GM12878 (cell line): ENCODE data around the gene SELENOO. TPM values are rescaled to one million over a fixed set of nuclear protein-coding genes. Genes with fewer than 3 reads are reported as not detected.

ENCODE experiments used
- ATAC-seq: fragments of 200-7000 bp; cut with Tn5 transposase; 3 replicates; pipeline ENCODE4 v1.9.1; 2020; ENCODE audit warnings: mild to moderate bottlenecking, moderate library complexity
- Bru-seq: library from RNA; stranded (reverse); fragments of 400-500 nt; gene quantifications from one replicate; lab custom pipeline; 2021; lab: Mats Ljungman, UMichigan
- BruChase-seq, 2 experiments: library from RNA; stranded (reverse); fragments of 400-500 nt; gene quantifications; one replicate each; lab custom pipeline; 2021; lab: Mats Ljungman, UMichigan
- BruUV-seq: library from RNA; stranded (reverse); fragments of 400-500 nt; replicated peaks from 2 replicates; lab custom pipeline; 2021; lab: Mats Ljungman, UMichigan
- CTCF ChIA-PET: fragments of 300-600 bp; sonication (Branson Sonifier 250); formaldehyde crosslinking; extraction: SDS; loops from one replicate; lab custom pipeline; 2021; ENCODE audit warnings: inconsistent platforms; lab: Yijun Ruan, JAX
- POLR2A ChIA-PET: fragments of 350-600 bp; formaldehyde crosslinking; extraction: SDS; loops from one replicate; lab custom pipeline; 2021; ENCODE audit warnings: inconsistent platforms; lab: Charles Lee
- RAD21 ChIA-PET: fragments of 300-600 bp; sonication (Branson Sonifier 250); formaldehyde crosslinking; loops from one replicate; lab custom pipeline; 2023; ENCODE audit warnings: antibody characterized with exemption; ENCODE audit not compliant: unreplicated experiment; lab: Charles Lee
- SMC1A ChIA-PET: fragments of 300-600 bp; sonication (Branson Sonifier 250); formaldehyde crosslinking; loops from one replicate; lab custom pipeline; 2023; ENCODE audit not compliant: unreplicated experiment, uncharacterized antibody; lab: Charles Lee
- DNase-seq: peaks from one replicate; pipeline ENCODE4 v3.0.0-alpha.2; 2011; ENCODE audit warnings: low read depth, low spot score
- FAIRE-seq: peaks from 3 replicates; lab custom pipeline; 2011; peaks lifted over from hg19 to GRCh38; lab: Jason Lieb, UNC
- H2AFZ ChIP-seq: 2 replicates; pipeline ENCODE4 v1.6.0; 2011; ENCODE audit warnings: low read depth, low read length, control low read depth; ENCODE audit not compliant: control insufficient read depth
- H3K27ac ChIP-seq: 2 replicates; pipeline ENCODE4 v1.5.1; 2011; ENCODE audit warnings: control low read depth; ENCODE audit not compliant: control insufficient read depth, insufficient read depth
- H3K27me3 ChIP-seq, 2 experiments: replicated peaks in 1 of 2; 2 replicates each; pipeline versions ENCODE4 v1.6.0 to v1.6.1; 2011; ENCODE audit warnings: low read length in 1 of 2; ENCODE audit not compliant: control insufficient read depth in 2 of 2, insufficient read depth in 2 of 2
- H3K36me3 ChIP-seq, 2 experiments: 2 replicates each; pipeline ENCODE4 v1.5.1; 2011; ENCODE audit warnings: low read length in 1 of 2; ENCODE audit not compliant: control insufficient read depth in 2 of 2, insufficient read depth in 2 of 2
- H3K4me1 ChIP-seq: 2 replicates; pipeline ENCODE4 v1.6.1; 2011; ENCODE audit warnings: mild to moderate bottlenecking, low read length, moderate library complexity, mixed read lengths; ENCODE audit not compliant: control insufficient read depth, insufficient read depth
- H3K4me2 ChIP-seq: 2 replicates; pipeline ENCODE4 v1.6.0; 2011; ENCODE audit warnings: control low read depth; ENCODE audit not compliant: control insufficient read depth, insufficient read depth
- H3K4me3 ChIP-seq: fragments of 200-600 bp; sonication (generic); 2 replicates; pipeline ENCODE4 v1.5.1; 2016
- H3K79me2 ChIP-seq: 2 replicates; pipeline ENCODE4 v1.6.0; 2011; ENCODE audit warnings: low read length; ENCODE audit not compliant: control insufficient read depth, insufficient read depth
- H3K9ac ChIP-seq: 2 replicates; pipeline ENCODE4 v1.8.0; 2011; ENCODE audit warnings: low read length, control low read depth, mixed read lengths; ENCODE audit not compliant: control insufficient read depth, insufficient read depth
- H3K9me3 ChIP-seq: replicated peaks from 3 replicates; pipeline ENCODE4 v1.5.1; 2011; ENCODE audit warnings: mild to moderate bottlenecking, low read length; ENCODE audit not compliant: control insufficient read depth, insufficient read depth
- H4K20me1 ChIP-seq: 2 replicates; pipeline ENCODE4 v1.6.0; 2011; ENCODE audit not compliant: control insufficient read depth, insufficient read depth
- BRCA1 ChIP-seq: IDR thresholded peaks from 2 replicates; pipeline ENCODE4 v1.6.1; 2011; ENCODE audit warnings: low read depth, low read length, improper control_type of control experiment
- MYC ChIP-seq: IDR thresholded peaks from 2 replicates; pipeline ENCODE4 v1.6.1; 2011; ENCODE audit warnings: mild to moderate bottlenecking, low read length, moderate library complexity, inconsistent platforms; ENCODE audit not compliant: insufficient read depth, insufficient replicate concordance, insufficient read length, severe bottlenecking
- NR2C2 ChIP-seq: IDR thresholded peaks from 2 replicates; pipeline ENCODE4 v1.6.1; 2011; ENCODE audit warnings: borderline replicate concordance, low read depth; ENCODE audit not compliant: control insufficient read depth, insufficient read length
- POU2F2 ChIP-seq: IDR thresholded peaks from 3 replicates; pipeline ENCODE4 v1.6.1; 2011; ENCODE audit warnings: low read depth, mild to moderate bottlenecking, low read length, borderline replicate concordance
- RCOR1 ChIP-seq: conservative IDR thresholded peaks from 2 replicates; pipeline ENCODE4 v1.6.1; 2012; ENCODE audit warnings: low read depth, low read length, improper control_type of control experiment
- STAT1 ChIP-seq: fragments of 450-650 bp; conservative IDR thresholded peaks from 2 replicates; pipeline ENCODE4 v1.6.1; 2014; ENCODE audit warnings: antibody characterized with exemption, mild to moderate bottlenecking
- STAT3 ChIP-seq: IDR thresholded peaks from 2 replicates; pipeline ENCODE4 v1.6.1; 2011; ENCODE audit warnings: low read depth, low read length, improper control_type of control experiment
- ZZZ3 ChIP-seq: IDR thresholded peaks from 2 replicates; pipeline ENCODE4 v1.6.1; 2011; ENCODE audit warnings: low read depth; ENCODE audit not compliant: control insufficient read depth, insufficient read length
- WGBS: methylation state at CpG from one replicate; pipeline ENCODE4 v1.1.6; 2016; ENCODE audit warnings: low lambda C conversion rate; ENCODE audit not compliant: insufficient replicate concordance, insufficient coverage; ENCODE audit errors: missing lambda C conversion rate; 5-methylcytosine and 5-hydroxymethylcytosine counted together
- in situ Hi-C: fragments of 300-500 bp; cut with MboI; formaldehyde crosslinking; loops from 9 replicates; pipeline ENCODE4 v1.14.3; 2018; ENCODE audit warnings: mixed read lengths
- intact Hi-C: fragments of 100-400 bp; cut with micrococcal nuclease; formaldehyde crosslinking; loops from one replicate; pipeline ENCODE4 v1.14.2; 2022; ENCODE audit not compliant: unreplicated experiment
- long read RNA-seq, 2 experiments: library from polyadenylated mRNA; unstranded; transcript quantifications; one replicate each; pipeline ENCODE4 v2.0.0, GENCODE V29; 2019 to 2020
- polyA minus RNA-seq, 3 experiments: library from RNA; depleted of rRNA, polyadenylated mRNA; stranded (reverse); fragments of >200 nt; gene quantifications; 2 replicates each; pipeline ENCODE4 v1.2.3, GENCODE V29; 2011
- polyA plus RNA-seq, 11 experiments: library from polyadenylated mRNA; depleted of rRNA in 4 of 11; unstranded in 6 of 11; stranded (reverse) in 5 of 11; fragments of >200 nt; fragmentation: Nextera tagmentation in 4 of 11; fragmentation: Illumina TruSeq in 1 of 11; extraction: Ambion mirVana in 4 of 11; extraction: Trizol in 1 of 11; gene quantifications; 1 replicate in 1 of 11; 2 replicates in 10 of 11; pipeline versions ENCODE4 v1.2.1 to v1.2.3, GENCODE V29; 2011 to 2016; ENCODE audit warnings: inconsistent platforms in 2 of 11, missing spikeins in 2 of 11, low read depth in 1 of 11
- total RNA-seq, 4 experiments: library from RNA; depleted of rRNA in 3 of 4; stranded (reverse); fragments of >200 nt in 3 of 4; fragmentation: Illumina TruSeq in 1 of 4; extraction: Trizol in 1 of 4; gene quantifications; 2 replicates each; pipeline versions ENCODE4 v1.2.1 to v1.2.3, GENCODE V29; 2013 to 2021
- TF ChIP-seq, protein P1 (sequence below): fragments of 450-650 bp; IDR thresholded peaks from 2 replicates; pipeline ENCODE4 v1.6.1; 2014; ENCODE audit warnings: mild to moderate bottlenecking
- TF ChIP-seq, protein P2 (sequence below): IDR thresholded peaks from 2 replicates; pipeline ENCODE4 v1.6.1; 2011; ENCODE audit warnings: borderline replicate concordance, low read depth, mild to moderate bottlenecking, moderate library complexity, low read length; ENCODE audit not compliant: insufficient read depth, poor library complexity, severe bottlenecking

SELENOO gene, protein sequence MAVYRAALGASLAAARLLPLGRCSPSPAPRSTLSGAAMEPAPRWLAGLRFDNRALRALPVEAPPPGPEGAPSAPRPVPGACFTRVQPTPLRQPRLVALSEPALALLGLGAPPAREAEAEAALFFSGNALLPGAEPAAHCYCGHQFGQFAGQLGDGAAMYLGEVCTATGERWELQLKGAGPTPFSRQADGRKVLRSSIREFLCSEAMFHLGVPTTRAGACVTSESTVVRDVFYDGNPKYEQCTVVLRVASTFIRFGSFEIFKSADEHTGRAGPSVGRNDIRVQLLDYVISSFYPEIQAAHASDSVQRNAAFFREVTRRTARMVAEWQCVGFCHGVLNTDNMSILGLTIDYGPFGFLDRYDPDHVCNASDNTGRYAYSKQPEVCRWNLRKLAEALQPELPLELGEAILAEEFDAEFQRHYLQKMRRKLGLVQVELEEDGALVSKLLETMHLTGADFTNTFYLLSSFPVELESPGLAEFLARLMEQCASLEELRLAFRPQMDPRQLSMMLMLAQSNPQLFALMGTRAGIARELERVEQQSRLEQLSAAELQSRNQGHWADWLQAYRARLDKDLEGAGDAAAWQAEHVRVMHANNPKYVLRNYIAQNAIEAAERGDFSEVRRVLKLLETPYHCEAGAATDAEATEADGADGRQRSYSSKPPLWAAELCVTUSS
- 8.6 and 12.9 TPM in 2 replicates for total RNA-seq (2013; cell fraction: nucleolus; rRNA removed)
- total RNA-seq (2014; rRNA removed) = 19.8 and 23.3 TPM in 2 replicates
- 4.1 and 4.3 TPM in 2 replicates for total RNA-seq (2014; rRNA removed; fragmentation: Illumina TruSeq; extraction: Trizol)
- 18.1 and 21.7 TPM in 2 replicates for total RNA-seq (2021)
- 4.5 TPM for polyA plus RNA-seq (2011; ENCODE audit: low read depth)
- polyA plus RNA-seq (2011; rRNA removed) = 3.2 and 7.6 TPM in 2 replicates
- 13.6 and 22.1 TPM in 2 replicates for polyA plus RNA-seq (2011; cell fraction: cytosol; rRNA removed)
- 54.5 and 73.7 TPM in 2 replicates for polyA plus RNA-seq (2011; cell fraction: nucleus; rRNA removed)
- 15.2 and 16.0 TPM in 2 replicates for polyA plus RNA-seq (2012)
- polyA plus RNA-seq (2014; fragmentation: Illumina TruSeq; extraction: Trizol) = 0.16 and 2.4 TPM in 2 replicates
- polyA plus RNA-seq (2014; fragmentation: Nextera tagmentation; extraction: Ambion mirVana) = 1 to 10 TPM in 1 of 2 experiments, under 1 TPM in 1; 0.42 to 1.4 TPM
- 20.3 and 28.2 TPM in 2 replicates for polyA plus RNA-seq (2014; rRNA removed)
- 1 to 10 TPM; 2.1 to 2.3 TPM for polyA plus RNA-seq (2016; fragmentation: Nextera tagmentation; extraction: Ambion mirVana)
- polyA minus RNA-seq (2011; rRNA and poly(A)+ RNA removed) = 5.2 and 11.2 TPM in 2 replicates
- 3.5 and 3.7 TPM in 2 replicates for polyA minus RNA-seq (2011; cell fraction: cytosol; rRNA and poly(A)+ RNA removed)
- polyA minus RNA-seq (2011; cell fraction: nucleus; rRNA and poly(A)+ RNA removed) = 5.3 and 7.7 TPM in 2 replicates
- percentile 69 among the genes with signal in this experiment for Bru-seq, nascent RNA
- BruChase-seq, experiment 1, labeled RNA remaining after a 6-hour chase = percentile 76 among the genes with signal in this experiment
- percentile 77 among the genes with signal in this experiment for BruChase-seq, experiment 2, labeled RNA remaining after a 2-hour chase
- long read RNA-seq, experiment 1, partial matches to known transcripts = 1 of 7 reads
- long read RNA-seq, experiment 1, other reads (novel, unspliced or antisense) = 3 of 7 reads
- long read RNA-seq, experiment 2, partial matches to known transcripts = 0 of 2 reads
- long read RNA-seq, experiment 2, other reads (novel, unspliced or antisense) = 2 of 2 reads

DNA sequence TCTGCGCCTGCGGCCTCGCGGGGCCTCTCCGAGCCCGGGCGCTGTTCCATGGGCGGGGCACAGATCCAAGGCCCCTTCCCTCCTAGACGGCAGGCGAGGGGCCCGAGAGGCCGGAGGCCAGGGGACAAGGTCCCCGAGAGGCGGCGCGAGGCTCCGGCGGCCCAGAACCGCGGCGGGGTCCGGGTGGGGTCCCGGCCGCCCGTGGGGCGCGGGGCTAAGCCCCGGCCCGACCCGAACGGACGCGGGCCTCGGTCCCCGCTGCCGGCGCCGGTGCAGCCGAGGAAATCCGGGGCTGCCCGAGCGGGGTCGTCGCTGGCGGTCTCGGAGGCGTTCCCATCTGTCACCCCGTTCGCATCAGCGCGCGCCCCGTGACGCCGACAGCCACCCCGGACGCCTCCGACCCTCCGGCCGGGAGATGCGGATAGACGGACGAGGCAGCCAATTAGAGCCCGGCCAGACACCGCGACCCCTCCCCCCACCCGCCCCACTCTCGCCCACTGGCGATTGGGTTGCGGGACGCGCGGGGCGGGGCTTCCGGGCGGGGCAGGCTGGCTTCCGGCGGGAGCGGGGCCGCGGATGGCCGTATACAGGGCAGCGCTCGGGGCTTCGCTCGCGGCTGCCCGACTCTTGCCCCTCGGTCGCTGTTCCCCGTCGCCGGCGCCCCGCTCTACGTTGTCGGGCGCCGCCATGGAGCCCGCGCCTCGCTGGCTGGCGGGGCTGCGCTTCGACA lies at the start of gene SELENOO:
SELENOO (plus strand) TSS at position 551 of the 730 bp plus-strand sequence; CDS start at position 577, 26 bp downstream.
- Histone ChIP-seq H3K4me2 (peak within 1 kb of the TSS; percentile 98), H3K9me3 (no peaks in the 10 kb centered on the region), H3K27ac (peak within 1 kb of the TSS; percentile 77), H3K27me3 (no peaks in the 10 kb centered on the region), H3K4me1 (peaks cover 10% of the 10 kb centered on the region), H2AFZ (peak within 1 kb of the TSS; percentile 71), H3K9ac (peak within 1 kb of the TSS; percentile 74), H3K79me2 (peaks cover 15% of the 10 kb centered on the region), H3K4me3 (peak within 1 kb of the TSS; percentile 84), H3K36me3 (peaks cover 6 to 23% of the 10 kb centered on the region in 2 experiments), H4K20me1 (no peaks in the 10 kb centered on the region)
- DNase-seq (no peak), FAIRE-seq (peak; percentile 52), ATAC-seq (peak; percentile 94)
- CTCF ChIA-PET = no interaction called here
- POLR2A ChIA-PET = interaction anchor here (1.0 to 1.2 kb wide), 2 partner anchors 9 kb away, joined by 3 to 5 read pairs; no protein-coding TSS in a partner anchor
- in situ Hi-C loops (no loop called here), intact Hi-C loops (no loop called here)
- RAD21 ChIA-PET = interaction anchor here (1.0 kb wide), 1 partner anchor 14 kb away, joined by 4 read pairs; no protein-coding TSS in a partner anchor
- BruUV-seq = TSS peak; percentile 86
- WGBS = 2% methylated on average over 54 of the region's 105 CpGs
- SMC1A ChIA-PET = no interaction called here
- TF ChIP-seq MYC (no peak), ZZZ3 (no peak), BRCA1 (no peak), STAT1 (0 out of 2 replicates have a peak, but pooled peaks have one; percentile 31), NR2C2 (no peak), STAT3 (no peak), POU2F2 (no peak), RCOR1 (no peak)
- TF ChIP-seq, protein P1, sequence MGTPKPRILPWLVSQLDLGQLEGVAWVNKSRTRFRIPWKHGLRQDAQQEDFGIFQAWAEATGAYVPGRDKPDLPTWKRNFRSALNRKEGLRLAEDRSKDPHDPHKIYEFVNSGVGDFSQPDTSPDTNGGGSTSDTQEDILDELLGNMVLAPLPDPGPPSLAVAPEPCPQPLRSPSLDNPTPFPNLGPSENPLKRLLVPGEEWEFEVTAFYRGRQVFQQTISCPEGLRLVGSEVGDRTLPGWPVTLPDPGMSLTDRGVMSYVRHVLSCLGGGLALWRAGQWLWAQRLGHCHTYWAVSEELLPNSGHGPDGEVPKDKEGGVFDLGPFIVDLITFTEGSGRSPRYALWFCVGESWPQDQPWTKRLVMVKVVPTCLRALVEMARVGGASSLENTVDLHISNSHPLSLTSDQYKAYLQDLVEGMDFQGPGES = 0 out of 2 replicates have a peak, but pooled peaks have one; percentile 11
- TF ChIP-seq, protein P2, sequence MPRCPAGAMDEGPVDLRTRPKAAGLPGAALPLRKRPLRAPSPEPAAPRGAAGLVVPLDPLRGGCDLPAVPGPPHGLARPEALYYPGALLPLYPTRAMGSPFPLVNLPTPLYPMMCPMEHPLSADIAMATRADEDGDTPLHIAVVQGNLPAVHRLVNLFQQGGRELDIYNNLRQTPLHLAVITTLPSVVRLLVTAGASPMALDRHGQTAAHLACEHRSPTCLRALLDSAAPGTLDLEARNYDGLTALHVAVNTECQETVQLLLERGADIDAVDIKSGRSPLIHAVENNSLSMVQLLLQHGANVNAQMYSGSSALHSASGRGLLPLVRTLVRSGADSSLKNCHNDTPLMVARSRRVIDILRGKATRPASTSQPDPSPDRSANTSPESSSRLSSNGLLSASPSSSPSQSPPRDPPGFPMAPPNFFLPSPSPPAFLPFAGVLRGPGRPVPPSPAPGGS = no peak
